Gastrocnemius medialis (tissue), 4 donors: Measurements from ENCODE around the gene ADH1A. TPM values are rescaled to one million over a fixed set of nuclear protein-coding genes. Genes with fewer than 3 reads are reported as not detected.

ENCODE experiments used
- ATAC-seq, 2 donors: fragments of 150-250 bp; one replicate each; pipeline ENCODE4 v1.9.1; 2016
- DNase-seq, 2 donors: peaks; one replicate each; pipeline ENCODE4 v3.0.0-alpha.2; 2019
- H3K27ac ChIP-seq, 4 donors: fragments of 200-600 bp; sonication (generic); 1 replicate in 1 of 4; 2 replicates in 3 of 4; pipeline ENCODE4 v1.5.1; 2016 to 2018; ENCODE audit warnings: mild to moderate bottlenecking in 2 of 4, moderate library complexity in 1 of 4
- H3K27me3 ChIP-seq, 3 donors: fragments of 200-600 bp; sonication (generic) in 2 of 3; 1 replicate in 1 of 3; 2 replicates in 2 of 3; pipeline versions ENCODE4 v1.5.1 to v1.6.0; 2016 to 2019; ENCODE audit warnings: mild to moderate bottlenecking in 1 of 3, moderate library complexity in 1 of 3
- H3K36me3 ChIP-seq, 2 donors: fragments of 200-600 bp; sonication (generic) in 1 of 2; one replicate each; pipeline ENCODE4 v1.5.1; 2017 to 2018
- H3K4me1 ChIP-seq, 2 donors: fragments of 200-600 bp; sonication (generic) in 1 of 2; one replicate each; pipeline ENCODE4 v1.5.1; 2016 to 2017; ENCODE audit warnings: mild to moderate bottlenecking in 2 of 2
- H3K4me3 ChIP-seq, 4 donors: fragments of 200-600 bp; sonication (generic) in 3 of 4; 1 replicate in 1 of 4; 2 replicates in 3 of 4; pipeline ENCODE4 v1.5.1; 2016 to 2019; ENCODE audit warnings: mild to moderate bottlenecking in 2 of 4
- H3K9me3 ChIP-seq, 3 donors: fragments of 200-600 bp; sonication (generic) in 2 of 3; 1 replicate in 1 of 3; 2 replicates in 2 of 3; pipeline ENCODE4 v1.5.1; 2016 to 2019
- POLR2A ChIP-seq, 2 donors: fragments of 450-650 bp; IDR thresholded peaks; one replicate each; pipeline ENCODE4 v1.6.1; 2017; ENCODE audit warnings: antibody characterized with exemption in 2 of 2, mild to moderate bottlenecking in 2 of 2, moderate library complexity in 2 of 2
- in situ Hi-C, 4 donors: fragments of 200-750 bp; cut with MboI; loops; one replicate each; pipeline versions ENCODE4 v1.15.0 to v1.8.0; 2017; ENCODE audit warnings: low sequenced_read_pairs in 4 of 4
- intact Hi-C: fragments of 100-400 bp; cut with DNase I; formaldehyde crosslinking; loops from one replicate; pipeline ENCODE4 v1.15.1; 2023; ENCODE audit warnings: low total_unique reads
- total RNA-seq, 4 donors: library from RNA; depleted of rRNA; stranded (reverse); fragments of >200 nt; gene quantifications; one replicate each; pipeline versions ENCODE4 v1.1.0 to v1.2.3, GENCODE V29; 2016
- TF ChIP-seq, protein P1 (sequence below), 5 experiments: fragments of 450-650 bp in 3 of 5; fragments of 200-600 bp in 2 of 5; sonication (generic) in 2 of 5; IDR thresholded peaks in 4 of 5; conservative IDR thresholded peaks in 1 of 5; 1 replicate in 4 of 5; 2 replicates in 1 of 5; pipeline ENCODE4 v1.5.1; 2016 to 2019; ENCODE audit warnings: antibody characterized with exemption in 5 of 5, mild to moderate bottlenecking in 3 of 5, moderate library complexity in 3 of 5

Gene ADH1A
- total RNA-seq, 4 donors from 2014 or later = 0.33 to 2.0 TPM; not detected in 2

DNA sequence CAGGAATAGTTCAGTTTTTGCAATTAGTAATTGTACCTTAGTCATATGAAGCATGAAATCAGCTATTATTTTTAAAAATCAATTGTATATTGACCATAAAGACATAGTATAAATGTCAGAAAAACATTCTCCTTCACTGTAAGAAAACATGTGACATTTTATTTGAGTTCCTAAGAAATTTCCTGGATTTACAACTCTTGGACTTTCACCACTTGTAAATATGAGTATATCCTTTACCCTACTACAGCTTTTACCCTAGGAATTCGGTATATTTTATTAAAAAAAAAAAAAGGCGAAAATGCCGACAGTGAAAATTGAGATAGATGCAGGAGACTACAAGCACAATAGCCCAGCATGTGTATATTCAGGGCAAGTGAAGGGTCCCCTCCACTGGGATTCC is 14.9 kb downstream of the ADH1A start:
- Histone ChIP-seq H3K36me3 (no peaks in the 10 kb centered on the region), H3K9me3 (no peaks in the 10 kb centered on the region), H3K27ac (no peak overlapping the region), H3K4me1 (no peaks in the 10 kb centered on the region), H3K4me3 (no peak overlapping the region), H3K27me3 (no peaks in the 10 kb centered on the region)
- DNase-seq (no peak), ATAC-seq (no peak)
- intact Hi-C loops = no loop called here
- TF ChIP-seq POLR2A (IDR thresholded peaks at IDR 0.05) = no peak
- TF ChIP-seq, protein P1, sequence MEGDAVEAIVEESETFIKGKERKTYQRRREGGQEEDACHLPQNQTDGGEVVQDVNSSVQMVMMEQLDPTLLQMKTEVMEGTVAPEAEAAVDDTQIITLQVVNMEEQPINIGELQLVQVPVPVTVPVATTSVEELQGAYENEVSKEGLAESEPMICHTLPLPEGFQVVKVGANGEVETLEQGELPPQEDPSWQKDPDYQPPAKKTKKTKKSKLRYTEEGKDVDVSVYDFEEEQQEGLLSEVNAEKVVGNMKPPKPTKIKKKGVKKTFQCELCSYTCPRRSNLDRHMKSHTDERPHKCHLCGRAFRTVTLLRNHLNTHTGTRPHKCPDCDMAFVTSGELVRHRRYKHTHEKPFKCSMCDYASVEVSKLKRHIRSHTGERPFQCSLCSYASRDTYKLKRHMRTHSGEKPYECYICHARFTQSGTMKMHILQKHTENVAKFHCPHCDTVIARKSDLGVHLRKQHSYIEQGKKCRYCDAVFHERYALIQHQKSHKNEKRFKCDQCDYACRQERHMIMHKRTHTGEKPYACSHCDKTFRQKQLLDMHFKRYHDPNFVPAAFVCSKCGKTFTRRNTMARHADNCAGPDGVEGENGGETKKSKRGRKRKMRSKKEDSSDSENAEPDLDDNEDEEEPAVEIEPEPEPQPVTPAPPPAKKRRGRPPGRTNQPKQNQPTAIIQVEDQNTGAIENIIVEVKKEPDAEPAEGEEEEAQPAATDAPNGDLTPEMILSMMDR (IDR thresholded peaks at IDR 0.05 in 4 of 5, conservative IDR thresholded peaks at IDR 0.05 in 1 of 5) = no peak
- in situ Hi-C loops = no loop called here

DNA sequence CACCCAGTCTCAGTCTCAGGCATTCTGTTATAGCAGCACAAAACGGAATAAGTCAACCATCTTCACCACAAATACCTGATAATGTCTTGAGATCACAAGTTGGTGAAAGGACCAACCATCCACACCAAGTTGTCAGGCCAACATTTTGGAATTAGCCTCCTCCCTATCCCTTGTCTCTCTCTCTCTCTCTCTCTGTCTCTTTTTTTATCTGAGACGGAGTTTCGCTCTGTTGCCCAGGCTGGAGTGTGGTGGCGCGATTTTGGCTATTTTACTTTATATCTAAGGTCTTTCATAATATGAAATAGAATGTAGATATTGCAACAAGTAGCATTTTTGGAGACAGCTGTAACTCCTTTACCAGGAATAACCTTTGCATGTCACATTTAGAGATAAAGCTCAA is 15.7 kb downstream of the ADH1A start:
- Histone ChIP-seq H3K36me3 (no peaks in the 10 kb centered on the region), H3K27ac (no peak overlapping the region), H3K4me1 (no peaks in the 10 kb centered on the region), H3K27me3 (no peaks in the 10 kb centered on the region), H3K9me3 (no peaks in the 10 kb centered on the region), H3K4me3 (no peak overlapping the region)
- DNase-seq = no peak
- in situ Hi-C loops = no loop called here
- no peak for ATAC-seq
- intact Hi-C loops = no loop called here
- TF ChIP-seq POLR2A (IDR thresholded peaks at IDR 0.05) = no peak
- TF ChIP-seq, protein P1 (IDR thresholded peaks at IDR 0.05 in 4 of 5, conservative IDR thresholded peaks at IDR 0.05 in 1 of 5) = no peak

DNA sequence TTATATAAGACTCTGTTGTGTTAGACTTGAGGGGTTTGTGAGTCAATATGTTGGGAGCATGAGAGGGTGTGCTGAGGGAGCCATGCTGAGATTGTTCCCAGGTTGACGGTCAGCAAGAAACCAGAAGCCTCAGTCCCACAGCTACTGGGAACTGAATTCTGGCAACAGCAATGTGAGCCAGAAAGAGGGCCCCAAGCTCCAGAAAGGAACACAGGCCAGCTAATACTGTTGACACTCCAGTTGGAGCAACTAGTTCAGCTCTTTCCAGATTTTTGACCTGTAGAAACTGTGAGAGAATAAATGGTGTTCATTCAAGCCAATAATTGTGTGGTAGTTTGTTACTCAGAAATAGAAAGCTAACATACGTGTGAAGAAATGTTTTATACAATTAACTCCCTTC is 17.1 kb downstream of the ADH1A start:
- Histone ChIP-seq H3K27me3 (no peaks in the 10 kb centered on the region), H3K9me3 (no peaks in the 10 kb centered on the region), H3K27ac (no peak overlapping the region), H3K4me1 (no peaks in the 10 kb centered on the region), H3K36me3 (no peaks in the 10 kb centered on the region), H3K4me3 (no peak overlapping the region)
- DNase-seq (no peak), ATAC-seq (no peak)
- intact Hi-C loops (no loop called here), in situ Hi-C loops (no loop called here)
- TF ChIP-seq, protein P1 (IDR thresholded peaks at IDR 0.05 in 4 of 5, conservative IDR thresholded peaks at IDR 0.05 in 1 of 5) = no peak
- TF ChIP-seq POLR2A (IDR thresholded peaks at IDR 0.05) = no peak

DNA sequence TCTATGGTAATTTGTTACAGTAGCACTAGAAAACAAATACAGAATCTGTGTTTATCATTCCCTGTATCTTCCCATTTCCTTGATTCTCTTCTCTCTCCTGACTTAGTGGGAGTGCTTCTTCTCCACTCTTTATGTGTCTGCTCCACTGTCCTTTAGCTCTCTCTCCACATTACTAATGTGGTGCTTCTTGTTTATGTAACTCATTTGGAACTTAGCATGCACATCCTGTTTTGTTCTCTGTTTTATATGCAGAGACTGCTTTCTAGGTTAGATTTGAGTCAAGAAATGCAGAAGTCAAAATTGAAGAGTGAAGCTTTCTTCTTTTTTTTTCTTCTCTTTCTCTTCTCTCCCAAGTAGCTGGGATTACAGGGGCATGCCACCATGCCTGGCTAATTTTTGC is 25.9 kb downstream of the ADH1A start:
- TF ChIP-seq POLR2A (IDR thresholded peaks at IDR 0.05) = no peak
- TF ChIP-seq, protein P1 (IDR thresholded peaks at IDR 0.05 in 4 of 5, conservative IDR thresholded peaks at IDR 0.05 in 1 of 5) = no peak
- no peak for ATAC-seq
- no peaks in the 10 kb centered on the region for H3K36me3 ChIP-seq
- no peak for DNase-seq
- H3K4me1 ChIP-seq = no peaks in the 10 kb centered on the region
- no peak overlapping the region for H3K27ac ChIP-seq
- intact Hi-C loops (no loop called here), in situ Hi-C loops (no loop called here)
- no peak overlapping the region for H3K4me3 ChIP-seq
- H3K9me3 ChIP-seq = no peaks in the 10 kb centered on the region
- no peaks in the 10 kb centered on the region for H3K27me3 ChIP-seq

DNA sequence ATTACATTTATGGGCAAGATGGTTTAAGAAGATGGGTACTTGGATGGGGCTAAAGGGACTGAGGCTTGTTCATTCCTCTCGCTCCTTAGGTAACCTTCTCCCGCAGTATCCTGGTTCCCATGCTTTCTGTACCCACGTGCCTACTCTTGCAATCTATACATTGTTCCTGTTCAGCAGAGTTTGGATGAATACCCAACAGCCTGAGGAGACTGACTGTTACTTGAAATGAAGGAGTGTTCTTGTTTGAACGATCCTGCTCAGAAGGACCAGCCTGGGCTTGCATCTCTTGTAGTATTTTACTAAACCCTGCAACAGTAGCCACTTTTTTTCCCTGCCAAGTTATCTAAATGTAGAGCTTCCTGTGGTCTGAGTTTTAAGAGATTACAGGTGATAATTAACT is 38.0 kb downstream of the ADH1A start:
- in situ Hi-C loops (no loop called here), intact Hi-C loops (no loop called here)
- Histone ChIP-seq H3K36me3 (no peaks in the 10 kb centered on the region), H3K27ac (no peak overlapping the region), H3K9me3 (no peaks in the 10 kb centered on the region), H3K4me3 (no peak overlapping the region), H3K4me1 (no peaks in the 10 kb centered on the region), H3K27me3 (no peaks in the 10 kb centered on the region)
- no peak for TF ChIP-seq POLR2A (IDR thresholded peaks at IDR 0.05)
- TF ChIP-seq, protein P1 (IDR thresholded peaks at IDR 0.05 in 4 of 5, conservative IDR thresholded peaks at IDR 0.05 in 1 of 5) = no peak
- no peak for DNase-seq
- no peak for ATAC-seq
